ENCODE measurements around the gene ZG16B. TPM values are rescaled to one million over a fixed set of nuclear protein-coding genes. Genes with fewer than 3 reads are reported as not detected.

The ZG16B gene
- total and polyA plus RNA-seq, 10 donors: 0.73 to 3.8 (median 1.5) TPM; not detected in 1

GRCh38 chr16:2819179-2819938 is 10.7 kb upstream of the ZG16B start:
- no peak overlapping the region for H3K27ac ChIP-seq
- no peaks in the 10 kb centered on the region for H3K9me3 ChIP-seq
- peaks cover 0 to 9% (median 0%) of the 10 kb centered on the region in 6 donors for H3K4me1 ChIP-seq
- DNase-seq: peak; percentile 40
- intact Hi-C loops (cut with DNase I; ENCODE audit: low total_unique reads): no loop called here
- no peak overlapping the region for H3K4me3 ChIP-seq
- TF ChIP-seq POLR2A (IDR thresholded peaks at IDR 0.05) (no peak), POLR2AphosphoS5 (IDR thresholded peaks at IDR 0.05) (no peak), CTCF (IDR thresholded peaks at IDR 0.05 in 8 of 11, conservative IDR thresholded peaks at IDR 0.05 in 3 of 11) (no peak)
- WGBS, 5 donors: 82 to 90% (median 89%) methylated on average over 14 to 18 of the region's 18 CpGs
- H3K27me3 ChIP-seq (replicated peaks in 1 of 7): peaks cover 0 to 58% (median 5%) of the 10 kb centered on the region in 7 donors
- H3K36me3 ChIP-seq: no peaks in the 10 kb centered on the region

DNA sequence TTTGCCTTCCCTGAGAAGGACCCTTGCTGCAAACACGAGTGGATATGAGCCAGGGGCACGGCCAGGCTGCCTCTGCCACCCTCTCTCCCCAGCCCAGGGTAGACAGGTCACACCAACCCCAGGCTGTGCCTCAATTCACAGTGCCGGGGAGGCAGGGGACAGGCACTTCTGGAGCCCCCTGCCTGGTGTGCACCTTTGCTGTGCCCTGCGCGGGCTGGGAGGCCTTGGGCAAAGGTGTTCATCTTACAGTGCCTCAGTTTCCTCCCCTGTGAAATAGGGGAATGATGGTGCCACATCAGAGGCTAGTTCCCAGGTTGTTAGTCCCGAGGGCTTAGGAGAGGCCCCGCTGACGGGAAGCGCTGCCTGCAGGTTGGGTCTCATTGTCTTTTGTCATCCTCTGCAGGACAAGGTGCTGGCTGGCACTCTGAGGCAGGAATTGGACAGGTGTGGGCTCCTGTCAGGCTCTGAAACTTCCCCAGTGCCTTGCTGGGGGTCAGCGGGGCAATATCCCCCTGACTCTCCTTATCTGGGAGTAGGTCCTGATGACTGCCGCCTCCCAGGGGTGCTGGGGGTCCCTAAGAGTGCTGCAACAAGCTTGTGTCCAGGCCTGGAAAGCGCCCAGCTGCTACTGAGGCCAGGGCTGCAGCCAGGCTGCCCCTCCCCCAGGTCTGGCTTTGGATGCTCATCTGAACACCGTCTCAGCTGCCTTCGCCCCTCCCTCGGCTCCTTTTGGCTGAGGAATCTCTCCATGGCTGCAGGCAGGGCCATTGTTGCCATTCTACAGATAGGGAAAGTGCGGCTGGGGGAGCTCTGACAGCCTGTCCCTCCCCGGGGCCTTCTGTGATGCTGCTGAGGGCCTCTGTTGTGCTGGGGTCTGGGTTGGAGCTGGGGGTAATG is 9.9 kb upstream of the ZG16B start:
- Histone ChIP-seq H3K27me3 (replicated peaks in 1 of 7) (peaks cover 0 to 50% (median 3%) of the 10 kb centered on the region in 7 donors), H3K9me3 (no peaks in the 10 kb centered on the region), H3K4me3 (no peak overlapping the region), H3K27ac (no peak overlapping the region), H3K36me3 (no peaks in the 10 kb centered on the region), H3K4me1 (peaks cover 0 to 9% (median 0%) of the 10 kb centered on the region in 6 donors)
- intact Hi-C loops (cut with DNase I; ENCODE audit: low total_unique reads): no loop called here
- TF ChIP-seq POLR2AphosphoS5 (IDR thresholded peaks at IDR 0.05) (no peak), CTCF (IDR thresholded peaks at IDR 0.05 in 8 of 11, conservative IDR thresholded peaks at IDR 0.05 in 3 of 11) (no peak), POLR2A (IDR thresholded peaks at IDR 0.05) (no peak)
- WGBS, 5 donors: 73 to 81% (median 79%) methylated on average over 10 to 17 of the region's 17 CpGs
- DNase-seq: peak; percentile 51

- DNase-seq: peak; percentile 43
- Histone ChIP-seq H3K9me3 (no peaks in the 10 kb centered on the region), H3K4me1 (peaks cover 0 to 9% (median 0%) of the 10 kb centered on the region in 6 donors), H3K27ac (no peak overlapping the region), H3K4me3 (no peak overlapping the region), H3K36me3 (no peaks in the 10 kb centered on the region), H3K27me3 (replicated peaks in 1 of 7) (peaks cover 0 to 45% (median 3%) of the 10 kb centered on the region in 7 donors)
- 74 to 86% (median 80%) methylated on average over 12 to 14 of the region's 14 CpGs for WGBS, 5 donors
- intact Hi-C loops (cut with DNase I; ENCODE audit: low total_unique reads): no loop called here
- TF ChIP-seq POLR2AphosphoS5 (IDR thresholded peaks at IDR 0.05) (no peak), POLR2A (IDR thresholded peaks at IDR 0.05) (no peak), CTCF (IDR thresholded peaks at IDR 0.05 in 8 of 11, conservative IDR thresholded peaks at IDR 0.05 in 3 of 11) (no peak)
These were observed 9.1 kb upstream of the ZG16B start for GRCh38 chr16:2820836-2821486.

Measured in spleen (tissue), 11 donors.